Panc1 (cell line): ENCODE results near the gene ZFP36L2. TPM values are rescaled to one million over a fixed set of nuclear protein-coding genes. Genes with fewer than 3 reads are reported as not detected.

Source experiments
- ATAC-seq: fragments of 200-7000 bp; cut with Tn5 transposase; 2 replicates; pipeline ENCODE4 v1.9.1; 2020; ENCODE audit warnings: mild to moderate bottlenecking, moderate library complexity
- BruUV-seq: library from RNA; stranded (reverse); fragments of 400-500 nt; replicated peaks from 2 replicates; lab custom pipeline; 2021; lab: Mats Ljungman, UMichigan
- CTCF ChIA-PET: fragments of 300-600 bp; sonication (Branson Sonifier 250); formaldehyde crosslinking; loops from one replicate; lab custom pipeline; 2022; ENCODE audit warnings: antibody characterized with exemption; lab: Charles Lee
- POLR2A ChIA-PET: fragments of 300-600 bp; sonication (Branson Sonifier 250); formaldehyde crosslinking; loops from one replicate; lab custom pipeline; 2022; ENCODE audit warnings: antibody characterized with exemption; lab: Charles Lee
- DNase-seq: peaks from one replicate; pipeline ENCODE4 v3.0.0-alpha.2; 2010; ENCODE audit warnings: low read depth, low spot score
- H3K27ac ChIP-seq: 2 replicates; pipeline ENCODE4 v1.5.1; 2011; ENCODE audit warnings: mild to moderate bottlenecking, low read length, inconsistent platforms
- H3K27me3 ChIP-seq: fragments of 200-500 bp; sonication (Bioruptor generic); 2 replicates; pipeline ENCODE4 v1.6.0; 2014; ENCODE audit warnings: low read length, inconsistent platforms; ENCODE audit not compliant: control insufficient read depth, insufficient read depth
- H3K36me3 ChIP-seq: fragments of 200-500 bp; sonication (Bioruptor generic); 2 replicates; pipeline ENCODE4 v1.5.1; 2014; ENCODE audit warnings: inconsistent platforms, mild to moderate bottlenecking, low read length, moderate library complexity; ENCODE audit not compliant: control insufficient read depth, insufficient read depth
- H3K4me1 ChIP-seq: 2 replicates; pipeline ENCODE4 v1.5.1; 2011; ENCODE audit warnings: inconsistent platforms, mild to moderate bottlenecking, low read length, moderate library complexity; ENCODE audit not compliant: control insufficient read depth, insufficient read depth
- H3K4me3 ChIP-seq, 2 experiments: 2 replicates each; pipeline ENCODE4 v1.5.1; 2011 to 2012; ENCODE audit warnings: low read depth in 2 of 2, low read length in 2 of 2, mild to moderate bottlenecking in 2 of 2, inconsistent platforms in 1 of 2, moderate library complexity in 1 of 2
- H3K9me3 ChIP-seq: fragments of 200-500 bp; sonication (Bioruptor generic); 2 replicates; pipeline ENCODE4 v1.5.1; 2014; ENCODE audit warnings: low read depth, mild to moderate bottlenecking, inconsistent platforms, low read length, moderate library complexity; ENCODE audit not compliant: control insufficient read depth, insufficient read depth
- CTCF ChIP-seq: fragments of 450-650 bp; IDR thresholded peaks from 2 replicates; pipeline ENCODE4 v1.5.1; 2017; ENCODE audit warnings: mild to moderate bottlenecking
- POLR2AphosphoS5 ChIP-seq: IDR thresholded peaks from 2 replicates; pipeline ENCODE4 v1.6.1; 2012; ENCODE audit warnings: mild to moderate bottlenecking, low read depth, low read length, moderate library complexity
- REST ChIP-seq, 2 experiments: IDR thresholded peaks; 2 replicates each; pipeline ENCODE4 v1.6.1; 2011 to 2012; ENCODE audit warnings: low read depth in 2 of 2, control low read depth in 1 of 2, low read length in 1 of 2, mild to moderate bottlenecking in 1 of 2, moderate library complexity in 1 of 2; ENCODE audit not compliant: insufficient read depth in 1 of 2
- SIN3A ChIP-seq: IDR thresholded peaks from 2 replicates; pipeline ENCODE4 v1.6.1; 2012; ENCODE audit warnings: low read depth, mild to moderate bottlenecking, low read length, moderate library complexity, borderline replicate concordance; ENCODE audit not compliant: insufficient read depth
- TCF7L2 ChIP-seq: IDR thresholded peaks from 2 replicates; pipeline ENCODE4 v1.6.1; 2011; ENCODE audit warnings: mild to moderate bottlenecking, low read depth, low read length, inconsistent platforms
- in situ Hi-C: cut with HindIII; loops from 2 replicates; pipeline ENCODE4 v1.10.0; 2016; ENCODE audit warnings: low sequenced_read_pairs, low pct_unique_long_range_greater_than_20kb
- intact Hi-C: fragments of 100-400 bp; cut with micrococcal nuclease; formaldehyde crosslinking; loops from one replicate; pipeline ENCODE4 v1.10.0; 2022; ENCODE audit not compliant: unreplicated experiment
- total RNA-seq: library from RNA; stranded (reverse); gene quantifications from one replicate; pipeline ENCODE4 v1.2.1, GENCODE V29; 2021; ENCODE audit not compliant: unreplicated experiment

Gene ZFP36L2
- total RNA-seq, 1 experiment from 2014 or later = 46.3 TPM

- Histone ChIP-seq H3K9me3 (no peaks in the 10 kb centered on the region), H3K27me3 (no peaks in the 10 kb centered on the region), H3K27ac (no peak overlapping the region), H3K4me3 (no peak overlapping the region), H3K4me1 (peaks cover 3% of the 10 kb centered on the region; the same call in 1 of the 2 replicates), H3K36me3 (no peaks in the 10 kb centered on the region)
- in situ Hi-C loops = no loop called here
- DNase-seq (no peak), ATAC-seq (no peak)
- POLR2A ChIA-PET = no interaction called here
- no peak for TF ChIP-seq POLR2AphosphoS5
- no peak for TF ChIP-seq SIN3A
- TF ChIP-seq TCF7L2 = no peak
- no peak for TF ChIP-seq REST (IDR thresholded peaks at IDR 0.05; ENCODE audit: insufficient read depth in 1 of 2, low read depth in 2 of 2, low read length in 1 of 2)
- TF ChIP-seq CTCF = no peak
- intact Hi-C loops = no loop called here
- CTCF ChIA-PET = interaction anchor here (0.6 to 0.7 kb wide), 4 partner anchors 11 to 890 kb away, joined by 3 to 7 read pairs (median 4); no protein-coding TSS in a partner anchor
- BruUV-seq = no TSS peak
Measured at GRCh38 chr2:43202289-43202688, 24.1 kb downstream of the ZFP36L2 start.

GRCh38 chr2:43201497-43201896 lies 24.9 kb downstream of the ZFP36L2 start:
- Histone ChIP-seq H3K36me3 (no peaks in the 10 kb centered on the region), H3K27me3 (no peaks in the 10 kb centered on the region), H3K4me3 (no peak overlapping the region), H3K27ac (no peak overlapping the region), H3K9me3 (no peaks in the 10 kb centered on the region), H3K4me1 (peaks cover 5% of the 10 kb centered on the region; the same call in 1 of the 2 replicates)
- no peak for DNase-seq
- ChIA-PET CTCF (interaction anchor here (0.6 to 0.7 kb wide), 2 partner anchors 12 kb away, joined by 5 to 7 read pairs; no protein-coding TSS in a partner anchor), POLR2A (no interaction called here)
- no peak for TF ChIP-seq CTCF
- TF ChIP-seq TCF7L2 = no peak
- no peak for TF ChIP-seq SIN3A
- TF ChIP-seq POLR2AphosphoS5 = no peak
- TF ChIP-seq REST (IDR thresholded peaks at IDR 0.05; ENCODE audit: insufficient read depth in 1 of 2, low read depth in 2 of 2, low read length in 1 of 2) = no peak
- BruUV-seq = no TSS peak
- intact Hi-C loops (no loop called here), in situ Hi-C loops (no loop called here)
- no peak for ATAC-seq
